HG02678 (cell line): Measurements from ENCODE around the gene OR2T1.
"Not testable (repeated sequence)": the region's sequence is repeated elsewhere in the genome, so short reads cannot be mapped to it uniquely, and the experiment has no call there.

Experiments
- ATAC-seq: cut with Tn5 transposase; IDR thresholded peaks from one replicate; pipeline ENCODE4 v1.9.1; 2021; ENCODE audit warnings: mild to moderate bottlenecking, moderate library complexity; ENCODE audit not compliant: unreplicated experiment

Gene OR2T1

GRCh38 chr1:248402748-248403147 lies at the start of gene OR2T1:
TSS of gene OR2T1 (plus strand) at chr1:248403048. CDS start at chr1:248406148, 3,100 bp downstream.
- no peak for ATAC-seq

DNA sequence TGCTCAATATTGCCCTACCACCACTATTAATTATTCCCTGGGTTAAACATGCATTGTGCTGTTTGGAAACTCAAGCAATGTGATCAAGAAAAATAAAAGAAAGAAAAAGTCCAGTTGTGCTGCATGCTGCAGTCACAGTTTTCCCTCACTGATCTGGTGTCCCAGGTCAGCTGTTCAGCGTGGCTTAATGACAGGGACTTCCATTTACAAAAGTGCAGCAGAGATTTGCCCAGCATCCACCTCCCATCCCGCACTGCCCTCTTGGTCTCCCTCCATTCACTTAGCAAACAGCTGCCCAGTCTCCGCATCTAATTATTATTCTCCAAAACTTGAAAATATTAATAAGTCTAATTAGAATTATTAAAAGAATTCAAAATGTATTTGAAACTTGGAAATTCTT lies 43.4 kb upstream of the OR2T1 start:
- no peak for ATAC-seq

DNA sequence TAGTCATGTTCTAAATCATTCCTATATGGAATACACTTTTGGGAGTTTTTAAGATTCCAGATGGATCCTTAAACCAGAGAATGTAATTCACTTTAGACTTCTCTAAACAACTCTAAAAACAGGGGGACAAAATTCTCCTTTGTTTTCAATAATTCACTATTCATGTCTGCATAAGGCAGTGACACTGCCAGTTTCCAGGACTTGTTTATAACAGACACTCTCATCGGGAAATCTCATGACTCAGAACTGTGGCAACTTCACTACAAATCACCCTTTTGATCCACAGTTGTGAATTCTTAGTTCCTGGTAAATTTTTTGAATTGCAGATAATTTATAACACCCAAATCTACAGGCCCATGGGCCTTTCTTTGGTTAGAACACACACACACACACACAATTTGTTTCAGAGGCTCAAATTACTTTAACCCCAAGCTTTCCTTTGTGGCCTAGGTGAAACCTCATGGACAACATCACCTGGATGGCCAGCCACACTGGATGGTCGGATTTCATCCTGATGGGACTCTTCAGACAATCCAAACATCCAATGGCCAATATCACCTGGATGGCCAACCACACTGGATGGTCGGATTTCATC lies 41.6 kb upstream of the OR2T1 start, which contains the start of gene OR2T4:
OR2T4 (plus strand) TSS at position 545 of the 595 bp plus-strand sequence; CDS start at position 545, 0 bp downstream.
- ATAC-seq = no peak

- ATAC-seq = no peak
These were observed 36.2 kb upstream of the OR2T1 start for GRCh38 chr1:248366609-248367008.

- no peak for ATAC-seq
These were observed 30.5 kb upstream of the OR2T1 start for GRCh38 chr1:248372394-248372793.

DNA sequence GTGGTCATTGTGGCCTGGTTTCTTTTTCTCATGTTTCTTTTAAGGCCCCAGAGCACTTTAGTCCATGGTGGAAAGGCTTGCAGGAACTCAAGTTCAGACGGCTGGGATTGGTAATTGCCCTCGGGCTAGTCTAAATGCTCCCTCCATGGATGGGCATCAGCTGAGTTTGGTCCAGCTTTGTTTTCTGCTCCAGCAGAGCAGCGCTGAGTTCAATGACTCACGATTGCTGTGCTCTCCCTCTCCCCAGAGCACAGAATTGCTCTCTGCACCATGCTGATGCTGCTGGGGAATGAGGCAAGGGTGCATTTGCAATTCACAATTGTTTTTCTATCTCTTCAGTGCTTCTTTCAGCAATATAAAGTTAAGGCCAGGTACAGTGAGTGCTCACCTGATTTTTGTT lies 29.1 kb upstream of the OR2T1 start:
- ATAC-seq = no peak

DNA sequence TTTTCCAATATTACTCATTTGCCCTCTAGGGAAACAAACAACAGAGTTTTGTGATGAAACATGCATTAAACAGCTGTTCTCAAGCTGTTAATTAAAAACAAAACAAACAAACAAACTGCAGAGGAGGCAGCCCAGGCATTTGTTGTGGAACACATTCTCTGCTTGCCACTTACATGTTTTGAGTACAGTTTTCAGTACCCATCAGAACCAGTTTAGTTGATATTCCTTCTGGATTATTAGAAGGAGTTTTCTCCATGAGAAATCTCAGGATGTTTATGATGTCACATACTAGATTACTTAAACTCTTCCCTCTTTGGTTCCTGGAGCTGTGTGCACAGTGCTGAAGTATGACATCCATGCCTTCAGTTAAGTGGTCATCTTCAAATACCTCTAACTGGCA lies 27.4 kb upstream of the OR2T1 start, which contains the start of gene OR2T6:
OR2T6 (plus strand) TSS at position 301 of the 400 bp plus-strand sequence. CDS start 11,863 bp downstream, outside the sequence.
- no peak for ATAC-seq

- ATAC-seq = no peak
These were observed 25.9 kb upstream of the OR2T1 start for GRCh38 chr1:248376916-248377315.

GRCh38 chr1:248380854-248381253 lies 22.0 kb upstream of the OR2T1 start:
- no peak for ATAC-seq

DNA sequence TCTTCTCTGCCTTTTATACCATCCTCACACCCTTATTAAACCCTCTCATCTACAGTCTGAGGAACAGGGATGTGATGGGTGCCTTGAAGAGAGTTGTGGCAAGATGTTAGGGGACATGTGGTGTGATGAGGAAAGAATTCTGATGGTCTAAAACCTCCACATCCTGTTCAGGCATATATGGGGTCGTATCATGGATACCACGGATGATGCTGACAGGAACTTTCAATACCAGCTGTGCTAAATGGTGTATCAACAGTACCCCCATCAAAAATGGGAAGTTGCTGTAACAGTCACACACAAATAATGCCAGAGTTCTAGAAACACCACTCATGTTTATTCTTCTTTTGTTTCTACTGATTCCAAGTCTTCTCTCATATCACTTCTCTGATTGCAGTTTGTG lies 14.4 kb upstream of the OR2T1 start:
- ATAC-seq = no peak

- ATAC-seq = no peak
These were observed 9.8 kb upstream of the OR2T1 start for GRCh38 chr1:248393050-248393449.

GRCh38 chr1:248404024-248404423 lies 1.2 kb downstream of the OR2T1 start:
- ATAC-seq = no peak

GRCh38 chr1:248406721-248407692 lies 4.2 kb downstream of the OR2T1 start:
- no peak for ATAC-seq

DNA sequence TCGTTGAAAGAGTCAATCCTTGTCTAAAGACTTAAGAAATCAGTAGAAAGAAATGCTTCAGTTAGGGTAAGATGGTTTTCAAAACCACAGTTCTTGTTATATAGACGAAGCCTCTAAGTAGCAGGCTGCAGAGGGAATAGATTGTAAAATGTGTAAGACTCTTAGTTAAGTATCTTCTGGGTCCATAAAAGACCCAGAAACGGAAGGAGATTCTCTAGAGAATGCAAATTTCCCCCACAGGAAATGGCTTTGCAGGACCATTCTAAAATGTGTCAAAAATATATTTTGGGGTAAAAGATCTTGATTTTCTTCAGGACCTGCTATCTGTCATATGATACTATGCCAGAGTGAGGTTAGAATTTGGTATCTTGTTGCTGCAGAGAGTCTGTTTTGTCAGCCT lies 13.4 kb downstream of the OR2T1 start:
- ATAC-seq = no peak

- no peak for ATAC-seq
These were observed 15.0 kb downstream of the OR2T1 start for GRCh38 chr1:248417854-248418253.

DNA sequence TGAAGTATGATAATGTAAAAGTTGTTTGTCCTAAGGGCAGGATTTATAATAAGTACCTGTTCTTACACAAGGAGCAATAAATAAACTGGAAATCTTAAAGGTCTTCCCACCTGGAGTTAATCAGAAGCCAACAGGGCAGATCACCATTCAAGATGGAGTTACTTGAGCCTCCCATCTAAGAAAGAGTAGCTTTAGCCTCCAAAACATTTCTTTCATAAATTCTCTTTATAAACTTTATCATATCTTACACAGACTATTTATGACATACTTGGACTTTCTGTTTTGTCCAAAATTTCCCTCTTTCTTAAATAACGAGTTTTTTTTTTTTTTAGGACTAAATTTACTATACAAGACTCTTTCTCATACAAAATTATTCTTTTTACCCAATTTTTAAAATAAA lies 18.5 kb downstream of the OR2T1 start:
- no peak for ATAC-seq

- peak; percentile 49 for ATAC-seq
These were observed 24.8 kb downstream of the OR2T1 start for GRCh38 chr1:248427526-248428191.

DNA sequence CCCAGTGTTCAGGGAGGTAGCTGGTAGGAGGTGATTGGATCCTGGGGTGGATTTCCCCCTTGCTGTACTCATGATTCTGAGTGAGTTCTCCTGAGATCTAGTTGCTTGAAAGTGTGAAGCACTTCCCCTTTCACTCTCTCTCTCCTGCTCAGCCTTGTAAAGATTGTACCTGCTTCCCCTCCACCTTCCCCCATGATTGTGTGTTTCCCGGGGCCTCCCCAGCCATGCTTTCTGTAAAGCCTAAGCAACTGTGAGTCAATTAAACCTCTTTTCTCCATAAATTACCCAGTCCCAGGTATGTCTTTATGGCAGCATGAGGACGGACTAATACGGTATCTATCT lies 25.3 kb downstream of the OR2T1 start:
- peak; percentile 97 for ATAC-seq

DNA sequence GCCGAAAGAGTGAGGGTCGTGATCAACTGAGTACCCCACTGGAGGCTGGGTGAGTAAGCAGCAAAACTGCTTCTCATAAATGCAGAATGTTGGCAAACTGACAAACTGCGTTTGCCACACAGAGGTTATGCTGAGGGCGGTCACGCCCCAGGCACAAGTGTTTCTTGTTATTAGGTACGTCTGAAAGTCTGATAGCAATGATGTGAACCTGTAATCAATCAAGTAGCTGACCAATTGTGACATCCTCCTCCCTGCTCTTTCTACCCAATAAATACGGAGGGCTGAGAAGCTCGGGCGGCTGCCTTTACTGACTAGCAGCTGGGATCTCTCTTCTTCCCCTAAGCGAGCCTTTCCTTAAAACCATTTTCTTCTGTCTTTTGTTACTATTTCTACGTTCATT lies 28.8 kb downstream of the OR2T1 start:
- ATAC-seq = not testable (repeated sequence)

GRCh38 chr1:248432201-248432600 lies 29.4 kb downstream of the OR2T1 start:
- not testable (repeated sequence) for ATAC-seq

DNA sequence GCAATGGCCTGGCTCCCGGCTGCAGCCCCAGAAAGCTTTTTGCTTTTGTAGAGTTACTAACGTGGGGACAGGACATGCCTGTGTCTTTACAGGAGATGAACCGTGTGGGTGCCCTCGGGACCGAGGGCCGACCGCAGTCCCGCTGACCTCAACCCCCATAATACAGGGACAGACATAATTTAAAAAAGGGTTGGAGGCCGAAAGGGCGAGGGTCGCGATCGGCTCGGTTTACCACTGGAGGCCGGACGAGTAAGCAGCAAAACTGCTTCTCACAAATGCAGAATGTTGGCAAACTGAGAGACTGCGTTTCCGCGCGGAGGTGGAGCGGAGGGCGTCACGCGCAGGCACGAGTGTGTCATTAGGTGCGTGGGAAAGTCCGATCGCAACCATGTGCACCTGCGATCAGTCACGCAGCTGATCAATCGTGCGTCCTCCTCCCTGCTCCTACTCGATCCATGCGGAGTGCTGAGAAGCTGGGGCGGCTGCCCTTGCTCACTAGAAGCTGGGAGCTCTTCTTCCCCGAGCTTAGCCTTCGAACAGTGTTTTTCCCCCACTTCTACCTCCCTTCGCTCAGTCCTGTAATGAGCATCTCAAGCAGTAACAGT lies 31.1 kb downstream of the OR2T1 start:
- not testable (repeated sequence) for ATAC-seq
